Astrocyte of the spinal cord (primary cell): ENCODE data around the gene CD101.

Source experiments
- DNase-seq: peaks from one replicate; pipeline ENCODE4 v3.0.0; 2011; ENCODE audit warnings: low read depth, low spot score
- H3K4me3 ChIP-seq: 2 replicates; pipeline ENCODE4 v1.5.1; 2011; ENCODE audit warnings: low read depth, mild to moderate bottlenecking, low read length, moderate library complexity
- in situ Hi-C: cut with HindIII; loops from 2 replicates; pipeline ENCODE4 v1.10.0; 2017; ENCODE audit warnings: low sequenced_read_pairs
- TF ChIP-seq, protein P1 (sequence below): IDR thresholded peaks from 2 replicates; pipeline ENCODE4 v1.5.1; 2012; ENCODE audit warnings: low read depth, mild to moderate bottlenecking, low read length, inconsistent platforms

The CD101 gene

DNA sequence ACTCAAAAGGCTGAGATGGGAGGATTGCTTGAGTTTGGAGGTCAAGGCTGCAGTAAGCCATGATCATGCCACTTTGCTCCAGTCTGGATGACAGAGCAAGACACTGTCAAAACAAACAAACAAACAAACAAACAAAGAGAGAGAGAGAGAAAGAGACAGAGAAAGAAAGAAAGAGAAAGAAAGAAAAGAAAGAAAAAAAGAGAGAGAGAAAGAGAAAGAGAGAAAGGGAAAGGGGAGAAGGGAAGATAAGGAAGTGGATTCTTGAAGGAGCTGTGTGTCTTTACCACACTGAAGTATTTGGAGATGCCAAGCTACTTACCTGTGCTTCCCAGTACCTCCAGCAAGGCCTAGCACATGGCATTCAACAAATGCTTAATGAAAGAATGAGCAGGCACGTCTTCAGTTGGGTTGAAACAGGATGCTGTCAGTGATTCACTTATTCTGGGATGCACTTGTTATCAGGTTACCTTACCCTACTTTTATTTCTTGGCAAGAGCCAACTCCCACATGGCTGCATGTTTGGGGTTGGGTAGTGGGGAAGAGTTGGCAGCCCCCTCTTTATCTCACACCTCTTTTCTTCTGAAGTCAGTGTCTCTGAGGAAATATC is 28.8 kb downstream of the CD101 start:
- H3K4me3 ChIP-seq = no peak overlapping the region
- in situ Hi-C loops = no loop called here
- no peak for DNase-seq
- TF ChIP-seq, protein P1, sequence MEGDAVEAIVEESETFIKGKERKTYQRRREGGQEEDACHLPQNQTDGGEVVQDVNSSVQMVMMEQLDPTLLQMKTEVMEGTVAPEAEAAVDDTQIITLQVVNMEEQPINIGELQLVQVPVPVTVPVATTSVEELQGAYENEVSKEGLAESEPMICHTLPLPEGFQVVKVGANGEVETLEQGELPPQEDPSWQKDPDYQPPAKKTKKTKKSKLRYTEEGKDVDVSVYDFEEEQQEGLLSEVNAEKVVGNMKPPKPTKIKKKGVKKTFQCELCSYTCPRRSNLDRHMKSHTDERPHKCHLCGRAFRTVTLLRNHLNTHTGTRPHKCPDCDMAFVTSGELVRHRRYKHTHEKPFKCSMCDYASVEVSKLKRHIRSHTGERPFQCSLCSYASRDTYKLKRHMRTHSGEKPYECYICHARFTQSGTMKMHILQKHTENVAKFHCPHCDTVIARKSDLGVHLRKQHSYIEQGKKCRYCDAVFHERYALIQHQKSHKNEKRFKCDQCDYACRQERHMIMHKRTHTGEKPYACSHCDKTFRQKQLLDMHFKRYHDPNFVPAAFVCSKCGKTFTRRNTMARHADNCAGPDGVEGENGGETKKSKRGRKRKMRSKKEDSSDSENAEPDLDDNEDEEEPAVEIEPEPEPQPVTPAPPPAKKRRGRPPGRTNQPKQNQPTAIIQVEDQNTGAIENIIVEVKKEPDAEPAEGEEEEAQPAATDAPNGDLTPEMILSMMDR = no peak

DNA sequence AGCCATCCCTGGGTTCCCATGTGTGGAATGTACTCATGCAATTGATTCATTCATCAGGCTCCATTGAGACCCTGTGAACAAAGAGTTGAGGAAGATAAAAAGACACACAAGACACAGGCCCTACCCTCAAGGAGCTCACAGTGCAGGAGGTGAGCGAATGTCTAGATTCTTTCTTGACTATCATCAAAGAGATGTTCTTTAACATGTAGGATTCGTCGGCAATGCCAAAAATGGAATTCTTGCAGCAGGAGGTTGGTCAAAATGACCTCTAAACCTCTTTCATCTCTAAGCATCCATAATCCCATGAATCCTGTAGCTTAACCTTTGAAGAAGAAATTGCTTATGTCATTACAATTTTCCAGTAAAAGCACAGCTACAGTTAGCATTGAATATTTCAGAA is 30.7 kb downstream of the CD101 start:
- DNase-seq = no peak
- TF ChIP-seq, protein P1 = no peak
- H3K4me3 ChIP-seq = no peak overlapping the region
- in situ Hi-C loops = no loop called here

DNA sequence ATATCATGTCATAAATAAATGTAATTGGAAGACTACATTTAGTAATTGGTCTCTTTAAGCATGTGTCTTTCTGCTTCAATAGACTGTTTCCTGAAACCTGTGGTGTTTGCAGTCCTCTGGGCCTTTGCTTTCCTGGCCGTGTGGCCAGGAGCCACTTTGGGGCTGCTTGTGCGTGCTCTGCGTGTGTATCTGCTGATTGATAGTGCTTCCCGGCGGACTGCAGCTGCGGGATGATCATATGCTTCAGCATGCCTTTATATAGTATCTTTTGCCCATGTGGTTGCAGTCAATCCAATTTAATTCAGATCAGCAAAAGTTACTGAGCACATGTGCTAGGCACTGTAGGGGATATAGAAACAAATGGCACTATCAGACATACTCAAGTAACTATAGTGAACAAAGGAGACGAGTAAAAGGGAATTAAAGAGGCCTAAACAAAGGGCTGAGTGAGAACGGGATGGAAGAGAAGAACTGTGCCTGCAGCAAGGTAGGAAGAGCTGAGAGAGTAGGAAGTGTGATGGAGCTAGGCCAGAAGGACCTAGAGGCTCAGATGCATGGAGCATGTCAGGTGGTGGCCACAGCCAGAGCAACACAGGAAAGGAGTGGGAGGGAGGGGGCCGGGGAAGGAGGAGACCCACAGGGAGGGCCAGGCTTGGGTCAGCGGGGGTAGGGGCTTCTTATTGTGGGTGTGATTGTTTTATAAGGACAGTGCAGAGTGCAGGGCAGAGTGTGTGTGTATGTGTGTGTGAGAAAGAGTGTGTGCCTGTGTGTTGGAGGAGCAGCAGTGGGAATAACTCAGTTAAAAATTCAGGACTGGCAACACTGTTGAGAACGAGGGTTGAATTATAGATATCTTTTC is 31.4 kb downstream of the CD101 start:
- H3K4me3 ChIP-seq = no peak overlapping the region
- TF ChIP-seq, protein P1 = no peak
- in situ Hi-C loops = no loop called here
- no peak for DNase-seq

DNA sequence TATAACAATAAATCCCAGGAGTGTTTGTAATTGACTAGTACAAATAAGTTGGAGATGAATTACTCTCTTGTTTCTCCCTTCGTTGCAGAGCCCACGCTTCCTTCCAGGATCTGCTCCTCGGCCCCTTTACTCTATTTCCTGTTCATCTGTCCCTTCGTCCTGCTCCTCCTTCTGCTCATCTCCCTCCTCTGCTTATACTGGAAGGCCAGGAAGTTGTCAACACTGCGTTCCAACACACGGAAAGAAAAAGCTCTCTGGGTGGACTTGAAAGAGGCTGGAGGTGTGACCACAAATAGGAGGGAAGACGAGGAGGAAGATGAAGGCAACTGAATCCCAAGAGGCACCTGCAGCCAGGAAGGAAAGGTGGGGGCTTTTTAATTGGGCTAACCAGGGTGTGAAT is 32.2 kb downstream of the CD101 start:
- DNase-seq = no peak
- in situ Hi-C loops = no loop called here
- TF ChIP-seq, protein P1 = no peak
- no peak overlapping the region for H3K4me3 ChIP-seq

DNA sequence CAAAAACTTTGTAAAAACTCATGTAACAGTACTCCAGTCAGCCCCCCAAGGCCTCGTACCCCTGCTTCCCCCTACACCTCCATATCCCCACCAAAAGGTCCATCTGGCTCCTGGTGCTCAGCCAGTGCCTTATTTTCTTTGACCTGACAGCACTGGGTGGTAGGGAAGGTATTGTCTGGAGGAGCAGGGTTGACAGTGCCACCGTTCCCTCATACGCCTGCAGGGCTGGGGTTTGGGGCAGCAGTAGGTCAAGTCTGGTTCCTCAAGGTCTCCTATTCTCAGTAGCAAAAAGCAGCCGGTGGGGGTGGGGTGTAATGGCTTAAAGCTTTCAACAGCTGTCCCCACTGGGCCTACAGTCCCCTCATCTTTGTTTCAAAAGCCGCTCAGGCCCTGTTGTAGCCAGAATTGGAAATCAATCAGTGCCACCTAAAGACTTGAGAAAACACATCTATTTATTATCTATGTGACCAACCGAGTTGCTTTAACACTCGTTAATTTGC is 33.3 kb downstream of the CD101 start:
- TF ChIP-seq, protein P1 = no peak
- DNase-seq = no peak
- H3K4me3 ChIP-seq = no peak overlapping the region
- in situ Hi-C loops = no loop called here

DNA sequence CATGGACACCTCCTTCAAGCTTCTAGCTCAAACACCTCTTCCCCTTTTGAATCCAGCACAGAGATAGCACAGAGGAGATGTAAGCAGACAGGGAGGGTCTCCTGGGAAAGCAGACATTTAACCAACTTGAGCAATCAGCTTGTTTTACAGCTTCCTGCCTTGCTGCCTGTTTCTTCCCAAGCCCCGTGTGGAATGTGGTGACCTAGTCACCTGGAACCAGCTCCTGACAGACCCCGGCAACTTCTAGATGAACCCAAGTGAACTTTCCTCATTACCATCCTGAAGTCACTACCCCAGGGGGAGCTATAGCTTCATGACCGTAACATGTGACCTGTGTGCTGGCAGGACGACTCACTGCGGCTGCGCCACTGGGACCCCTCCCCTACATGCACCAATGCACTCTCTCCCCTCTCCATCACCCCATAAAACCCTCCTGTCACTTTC is 34.5 kb downstream of the CD101 start:
- TF ChIP-seq, protein P1 = no peak
- DNase-seq = no peak
- H3K4me3 ChIP-seq = no peak overlapping the region
- in situ Hi-C loops = no loop called here
